B cell (primary cell): Measurements from ENCODE around the gene CTDP1. TPM values are rescaled to one million over a fixed set of nuclear protein-coding genes. Genes with fewer than 3 reads are reported as not detected.

Experiments
- ATAC-seq: fragments of 200-7000 bp; cut with Tn5 transposase; one replicate; pipeline ENCODE4 v1.10.0; 2021; ENCODE audit warnings: low read depth, mild to moderate bottlenecking, moderate number of reproducible peaks, moderate library complexity
- CTCF ChIA-PET: fragments of 350-600 bp; sonication (Branson Sonifier 250); formaldehyde crosslinking; loops from one replicate; lab custom pipeline; 2021; ENCODE audit warnings: antibody characterized with exemption, inconsistent platforms; lab: Charles Lee
- POLR2A ChIA-PET: fragments of 350-600 bp; sonication (Branson Sonifier 250); formaldehyde crosslinking; loops from one replicate; lab custom pipeline; 2021; ENCODE audit warnings: antibody characterized with exemption; lab: Charles Lee
- DNase-seq: peaks from one replicate; pipeline ENCODE4 v3.0.0; 2013
- H2AFZ ChIP-seq: 2 replicates; pipeline ENCODE4 v1.6.1; 2012; ENCODE audit warnings: mild to moderate bottlenecking, low read depth, low read length; ENCODE audit not compliant: insufficient read depth, poor library complexity, severe bottlenecking
- H3K27ac ChIP-seq, 2 donors: 1 replicate in 1 of 2; 2 replicates in 1 of 2; pipeline ENCODE4 v1.5.1; 2012 to 2013; ENCODE audit warnings: low read length in 2 of 2, mild to moderate bottlenecking in 2 of 2, moderate library complexity in 1 of 2
- H3K27me3 ChIP-seq, 4 experiments: fragments of 200-600 bp in 1 of 4; sonication (generic) in 1 of 4; replicated peaks in 1 of 4; 1 replicate in 2 of 4; 2 replicates in 2 of 4; pipeline versions ENCODE4 v1.6.1 to v1.7.0; 2013 to 2016; ENCODE audit warnings: low read length in 3 of 4, mild to moderate bottlenecking in 2 of 4, mixed read lengths in 1 of 4, moderate library complexity in 1 of 4; ENCODE audit not compliant: insufficient read depth in 4 of 4, control insufficient read depth in 3 of 4; ENCODE audit errors: control extremely low read depth in 1 of 4
- H3K36me3 ChIP-seq, 2 experiments: replicated peaks in 1 of 2; 1 replicate in 1 of 2; 2 replicates in 1 of 2; pipeline versions ENCODE4 v1.6.1 to v1.7.1; 2013; ENCODE audit warnings: low read length in 1 of 2; ENCODE audit not compliant: insufficient read depth in 2 of 2, control insufficient read depth in 1 of 2; ENCODE audit errors: control extremely low read depth in 1 of 2, extremely low read depth in 1 of 2
- H3K4me1 ChIP-seq, 2 donors: fragments of 200-600 bp in 1 of 2; sonication (generic) in 1 of 2; 1 replicate in 1 of 2; 2 replicates in 1 of 2; pipeline versions ENCODE4 v1.5.1 to v1.6.1; 2013 to 2017; ENCODE audit warnings: low read length in 2 of 2; ENCODE audit not compliant: control insufficient read depth in 2 of 2, insufficient read depth in 2 of 2
- H3K4me2 ChIP-seq: replicated peaks from 2 replicates; pipeline ENCODE3; 2012; ENCODE audit warnings: mild to moderate bottlenecking, low read depth, low read length; ENCODE audit not compliant: poor library complexity, severe bottlenecking
- H3K4me3 ChIP-seq, 5 experiments: fragments of 200-600 bp in 1 of 5; sonication (generic) in 1 of 5; 1 replicate in 3 of 5; 2 replicates in 2 of 5; pipeline versions ENCODE4 v1.5.1 to v1.7.0; 2011 to 2016; ENCODE audit warnings: low read length in 4 of 5, mild to moderate bottlenecking in 4 of 5, low read depth in 2 of 5, control low read depth in 1 of 5, moderate library complexity in 1 of 5; ENCODE audit not compliant: insufficient read depth in 1 of 5; ENCODE audit errors: control extremely low read depth in 1 of 5, extremely low read depth in 1 of 5
- H3K79me2 ChIP-seq: fragments of 200-600 bp; sonication (generic); one replicate; pipeline ENCODE4 v1.6.0; 2016; ENCODE audit warnings: low read length; ENCODE audit not compliant: control insufficient read depth, insufficient read depth
- H3K9ac ChIP-seq: fragments of 200-600 bp; sonication (generic); 2 replicates; pipeline ENCODE4 v1.6.1; 2017; ENCODE audit warnings: mild to moderate bottlenecking, low read length, moderate library complexity
- H3K9me3 ChIP-seq, 3 donors: one replicate each; pipeline versions ENCODE4 v1.6.1 to v1.7.1; 2013; ENCODE audit warnings: low read length in 2 of 3; ENCODE audit not compliant: control insufficient read depth in 2 of 3, insufficient read depth in 1 of 3; ENCODE audit errors: control extremely low read depth in 1 of 3
- H4K20me1 ChIP-seq: 2 replicates; pipeline ENCODE4 v1.6.0; 2012; ENCODE audit warnings: mild to moderate bottlenecking, low read length; ENCODE audit not compliant: insufficient read depth, control insufficient read depth, poor library complexity, severe bottlenecking
- H3K27ac Mint-ChIP-seq: one replicate; pipeline ENCODE4 v1.8.0; 2021; ENCODE audit warnings: mixed read lengths
- H3K27me3 Mint-ChIP-seq: one replicate; pipeline ENCODE4 v1.8.0; 2021; ENCODE audit warnings: mixed read lengths
- H3K4me1 Mint-ChIP-seq: one replicate; pipeline ENCODE4 v1.8.0; 2021; ENCODE audit warnings: mixed read lengths
- H3K4me3 Mint-ChIP-seq: one replicate; pipeline ENCODE4 v1.8.0; 2021; ENCODE audit warnings: mixed read lengths
- H3K9me3 Mint-ChIP-seq: one replicate; pipeline ENCODE4 v1.8.0; 2022; ENCODE audit warnings: mixed read lengths; ENCODE audit not compliant: insufficient read depth
- EZH2 ChIP-seq: IDR thresholded peaks from 2 replicates; pipeline ENCODE4 v1.6.1; 2012; ENCODE audit warnings: borderline replicate concordance, low read depth, mild to moderate bottlenecking, moderate library complexity, low read length; ENCODE audit not compliant: insufficient read depth, poor library complexity, severe bottlenecking
- WGBS: methylation state at CpG from one replicate; pipeline ENCODE4 v1.1.5; 2013; ENCODE audit warnings: missing lambda C conversion rate; ENCODE audit not compliant: insufficient coverage; 5-methylcytosine and 5-hydroxymethylcytosine counted together
- intact Hi-C: fragments of 100-400 bp; cut with micrococcal nuclease; formaldehyde crosslinking; loops from one replicate; pipeline ENCODE4 v1.10.0; 2022
- polyA plus RNA-seq: library from polyadenylated mRNA; depleted of rRNA; stranded (reverse); fragments of >200 nt; gene quantifications from 2 replicates; pipeline ENCODE4 v1.2.3, GENCODE V29; 2012
- total RNA-seq, 2 donors: library from RNA; stranded (reverse); fragments of 120-200 nt in 1 of 2; gene quantifications; 1 replicate in 1 of 2; 2 replicates in 1 of 2; pipeline versions ENCODE4 v1.2.3 to v1.2.4, GENCODE V29; 2013 to 2022
- TF ChIP-seq, protein P1 (sequence below): fragments of 200-600 bp; IDR thresholded peaks from one replicate; pipeline ENCODE4 v1.8.0; 2022; ENCODE audit warnings: antibody characterized with exemption, mild to moderate bottlenecking

CTDP1 gene
- total and polyA plus RNA-seq, 2 donors (not counting 1 experiment from before 2014, with no cell fraction given): 14.3 to 33.3 TPM

DNA sequence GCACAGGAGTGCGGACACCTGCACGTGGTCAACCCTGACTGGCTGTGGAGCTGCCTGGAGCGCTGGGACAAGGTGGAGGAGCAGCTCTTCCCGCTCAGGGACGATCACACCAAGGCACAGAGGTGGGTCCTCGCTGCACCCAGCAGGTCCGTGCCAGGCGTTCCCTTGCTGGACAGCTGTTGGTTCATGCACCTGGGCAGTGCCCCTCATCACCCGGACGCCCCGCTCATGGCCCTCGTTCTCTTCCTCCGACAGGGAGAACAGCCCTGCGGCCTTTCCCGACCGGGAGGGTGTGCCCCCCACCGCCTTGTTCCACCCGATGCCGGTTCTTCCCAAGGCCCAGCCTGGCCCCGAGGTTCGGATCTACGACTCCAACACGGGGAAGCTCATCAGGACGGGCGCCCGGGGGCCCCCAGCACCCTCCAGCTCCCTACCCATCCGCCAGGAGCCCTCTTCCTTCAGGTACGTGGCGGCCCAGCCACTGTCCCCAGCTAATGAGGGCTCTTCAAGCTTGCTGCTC lies 38.0 kb downstream of the CTDP1 start:
- Histone ChIP-seq H3K4me1 (no peaks in the 10 kb centered on the region), H3K9ac (no peak overlapping the region), H3K4me3 (no peak overlapping the region), H3K27ac (no peak overlapping the region), H3K9me3 (peaks cover 0 to 16% (median 0%) of the 10 kb centered on the region in 3 donors), H4K20me1 (peaks cover 17% of the 10 kb centered on the region), H3K79me2 (peaks cover 5% of the 10 kb centered on the region), H3K4me2 (no peak overlapping the region), H2AFZ (no peak overlapping the region), H3K36me3 (peaks cover 0 to 71% of the 10 kb centered on the region in 2 experiments), H3K27me3 (no peaks in the 10 kb centered on the region)
- DNase-seq (no peak), ATAC-seq (no peak)
- Mint-ChIP-seq H3K27ac (no peak overlapping the region), H3K27me3 (no peaks in the 10 kb centered on the region), H3K4me3 (no peak overlapping the region), H3K9me3 (no peaks in the 10 kb centered on the region), H3K4me1 (no peaks in the 10 kb centered on the region)
- intact Hi-C loops: no loop called here
- WGBS: 98% methylated on average over 29 of the region's 29 CpGs
- POLR2A ChIA-PET: no interaction called here
- CTCF ChIA-PET: no interaction called here
- TF ChIP-seq, protein P1, sequence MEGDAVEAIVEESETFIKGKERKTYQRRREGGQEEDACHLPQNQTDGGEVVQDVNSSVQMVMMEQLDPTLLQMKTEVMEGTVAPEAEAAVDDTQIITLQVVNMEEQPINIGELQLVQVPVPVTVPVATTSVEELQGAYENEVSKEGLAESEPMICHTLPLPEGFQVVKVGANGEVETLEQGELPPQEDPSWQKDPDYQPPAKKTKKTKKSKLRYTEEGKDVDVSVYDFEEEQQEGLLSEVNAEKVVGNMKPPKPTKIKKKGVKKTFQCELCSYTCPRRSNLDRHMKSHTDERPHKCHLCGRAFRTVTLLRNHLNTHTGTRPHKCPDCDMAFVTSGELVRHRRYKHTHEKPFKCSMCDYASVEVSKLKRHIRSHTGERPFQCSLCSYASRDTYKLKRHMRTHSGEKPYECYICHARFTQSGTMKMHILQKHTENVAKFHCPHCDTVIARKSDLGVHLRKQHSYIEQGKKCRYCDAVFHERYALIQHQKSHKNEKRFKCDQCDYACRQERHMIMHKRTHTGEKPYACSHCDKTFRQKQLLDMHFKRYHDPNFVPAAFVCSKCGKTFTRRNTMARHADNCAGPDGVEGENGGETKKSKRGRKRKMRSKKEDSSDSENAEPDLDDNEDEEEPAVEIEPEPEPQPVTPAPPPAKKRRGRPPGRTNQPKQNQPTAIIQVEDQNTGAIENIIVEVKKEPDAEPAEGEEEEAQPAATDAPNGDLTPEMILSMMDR: no peak
- no peak for TF ChIP-seq EZH2

DNA sequence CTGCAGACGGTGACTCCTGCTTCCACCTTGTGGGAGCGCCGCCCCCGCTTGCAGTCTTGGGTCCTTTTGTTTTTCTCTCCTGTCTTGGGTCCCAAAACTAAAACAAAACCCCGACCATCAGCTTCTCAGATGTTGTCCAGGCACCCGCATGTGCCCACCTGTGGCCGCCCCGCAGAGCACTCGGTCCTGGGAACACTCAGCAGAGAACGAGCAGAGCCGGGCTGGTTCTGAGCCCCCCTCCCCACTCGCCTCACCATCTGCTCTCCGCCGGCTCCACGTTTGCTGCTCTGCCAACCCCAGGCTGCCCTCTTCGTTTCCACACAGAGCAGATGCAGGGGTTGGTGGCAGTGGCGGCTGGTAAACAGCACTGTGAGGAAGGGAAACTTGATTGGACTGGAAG lies 38.5 kb downstream of the CTDP1 start:
- no peaks in the 10 kb centered on the region for H3K4me1 ChIP-seq
- H3K9me3 ChIP-seq: peaks cover 0 to 16% (median 0%) of the 10 kb centered on the region in 3 donors
- H3K9ac ChIP-seq: no peak overlapping the region
- peaks cover 0 to 66% of the 10 kb centered on the region in 2 experiments for H3K36me3 ChIP-seq
- H2AFZ ChIP-seq: no peak overlapping the region
- Mint-ChIP-seq H3K27me3 (no peaks in the 10 kb centered on the region), H3K9me3 (no peaks in the 10 kb centered on the region), H3K27ac (no peak overlapping the region), H3K4me3 (no peak overlapping the region), H3K4me1 (no peaks in the 10 kb centered on the region)
- TF ChIP-seq, protein P1: no peak
- no peak for TF ChIP-seq EZH2
- H3K79me2 ChIP-seq: peaks cover 11% of the 10 kb centered on the region
- ChIA-PET POLR2A (no interaction called here), CTCF (no interaction called here)
- WGBS: 98% methylated on average over 17 of the region's 17 CpGs
- peaks cover 23% of the 10 kb centered on the region for H4K20me1 ChIP-seq
- DNase-seq: no peak
- intact Hi-C loops: no loop called here
- H3K4me3 ChIP-seq: no peak overlapping the region
- no peak overlapping the region for H3K27ac ChIP-seq
- ATAC-seq: no peak
- H3K4me2 ChIP-seq: no peak overlapping the region
- no peaks in the 10 kb centered on the region for H3K27me3 ChIP-seq
